ENCODE measurements around the gene ZNF407.

DNA sequence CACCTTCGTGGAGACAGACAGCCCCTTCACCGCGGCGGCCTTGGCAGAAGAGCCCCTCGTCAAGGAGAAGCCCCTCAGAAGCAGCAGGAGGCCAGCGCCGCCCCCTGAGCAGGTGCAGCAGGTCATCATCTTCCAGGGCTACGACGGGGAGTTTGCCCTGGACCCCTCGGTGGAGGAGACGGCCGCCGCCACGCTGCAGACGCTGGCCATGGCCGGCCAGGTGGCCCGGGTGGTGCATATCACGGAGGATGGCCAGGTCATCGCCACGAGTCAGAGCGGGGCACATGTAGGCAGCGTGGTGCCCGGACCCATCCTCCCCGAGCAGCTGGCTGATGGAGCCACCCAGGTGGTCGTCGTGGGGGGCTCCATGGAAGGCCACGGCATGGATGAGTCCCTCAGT is 465.5 kb downstream of the ZNF407 start:
- TF ChIP-seq, protein P1, sequence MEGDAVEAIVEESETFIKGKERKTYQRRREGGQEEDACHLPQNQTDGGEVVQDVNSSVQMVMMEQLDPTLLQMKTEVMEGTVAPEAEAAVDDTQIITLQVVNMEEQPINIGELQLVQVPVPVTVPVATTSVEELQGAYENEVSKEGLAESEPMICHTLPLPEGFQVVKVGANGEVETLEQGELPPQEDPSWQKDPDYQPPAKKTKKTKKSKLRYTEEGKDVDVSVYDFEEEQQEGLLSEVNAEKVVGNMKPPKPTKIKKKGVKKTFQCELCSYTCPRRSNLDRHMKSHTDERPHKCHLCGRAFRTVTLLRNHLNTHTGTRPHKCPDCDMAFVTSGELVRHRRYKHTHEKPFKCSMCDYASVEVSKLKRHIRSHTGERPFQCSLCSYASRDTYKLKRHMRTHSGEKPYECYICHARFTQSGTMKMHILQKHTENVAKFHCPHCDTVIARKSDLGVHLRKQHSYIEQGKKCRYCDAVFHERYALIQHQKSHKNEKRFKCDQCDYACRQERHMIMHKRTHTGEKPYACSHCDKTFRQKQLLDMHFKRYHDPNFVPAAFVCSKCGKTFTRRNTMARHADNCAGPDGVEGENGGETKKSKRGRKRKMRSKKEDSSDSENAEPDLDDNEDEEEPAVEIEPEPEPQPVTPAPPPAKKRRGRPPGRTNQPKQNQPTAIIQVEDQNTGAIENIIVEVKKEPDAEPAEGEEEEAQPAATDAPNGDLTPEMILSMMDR (IDR thresholded peaks at IDR 0.05 in 8 of 11, conservative IDR thresholded peaks at IDR 0.05 in 3 of 11), result no peak
- no peak for TF ChIP-seq POLR2A (IDR thresholded peaks at IDR 0.05)
